NB4 (cell line): ENCODE measurements around the gene RREB1.

Source experiments
- POLR2A ChIP-seq: IDR thresholded peaks from 2 replicates; pipeline ENCODE4 v1.6.1; 2011; ENCODE audit warnings: mild to moderate bottlenecking; ENCODE audit not compliant: insufficient read length; ENCODE audit errors: extremely low read depth
- TF ChIP-seq, protein P1 (sequence below): IDR thresholded peaks from one replicate; pipeline ENCODE4 v1.5.1; 2012; ENCODE audit warnings: low read depth, low read length

DNA sequence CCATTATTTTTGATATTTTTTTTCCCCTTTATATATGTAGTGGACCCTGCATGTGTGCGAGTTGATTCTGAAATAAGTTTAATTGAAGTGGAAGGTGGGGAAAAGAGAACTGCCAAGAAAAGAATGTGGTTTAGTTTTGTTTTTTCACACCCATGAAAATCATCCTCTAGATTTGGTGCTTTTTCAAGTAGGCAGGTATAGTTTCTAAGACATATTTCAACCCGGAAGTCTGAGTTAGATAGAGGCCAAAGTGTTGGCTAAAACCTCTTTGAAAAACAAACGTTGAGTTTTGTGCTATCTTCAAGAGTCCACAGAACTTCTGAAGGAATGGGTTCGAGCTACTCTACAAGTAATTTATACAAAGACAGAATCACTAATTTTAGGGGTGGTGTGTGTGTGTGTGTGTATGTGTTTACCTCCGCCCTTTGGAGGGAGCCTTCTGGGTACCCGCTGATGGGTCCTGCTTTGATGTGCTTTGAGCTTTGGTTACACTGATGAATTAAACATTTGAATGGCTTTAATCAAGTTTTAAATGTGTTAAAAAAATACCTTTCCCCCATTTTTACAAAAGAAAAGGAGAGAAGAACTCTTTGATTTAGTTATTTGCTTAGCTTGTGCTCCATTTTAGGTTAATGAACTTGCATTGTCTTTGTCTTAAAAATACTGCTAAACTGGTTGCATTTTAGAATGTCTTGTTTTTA lies 2.5 kb downstream of the RREB1 start:
- TF ChIP-seq, protein P1, sequence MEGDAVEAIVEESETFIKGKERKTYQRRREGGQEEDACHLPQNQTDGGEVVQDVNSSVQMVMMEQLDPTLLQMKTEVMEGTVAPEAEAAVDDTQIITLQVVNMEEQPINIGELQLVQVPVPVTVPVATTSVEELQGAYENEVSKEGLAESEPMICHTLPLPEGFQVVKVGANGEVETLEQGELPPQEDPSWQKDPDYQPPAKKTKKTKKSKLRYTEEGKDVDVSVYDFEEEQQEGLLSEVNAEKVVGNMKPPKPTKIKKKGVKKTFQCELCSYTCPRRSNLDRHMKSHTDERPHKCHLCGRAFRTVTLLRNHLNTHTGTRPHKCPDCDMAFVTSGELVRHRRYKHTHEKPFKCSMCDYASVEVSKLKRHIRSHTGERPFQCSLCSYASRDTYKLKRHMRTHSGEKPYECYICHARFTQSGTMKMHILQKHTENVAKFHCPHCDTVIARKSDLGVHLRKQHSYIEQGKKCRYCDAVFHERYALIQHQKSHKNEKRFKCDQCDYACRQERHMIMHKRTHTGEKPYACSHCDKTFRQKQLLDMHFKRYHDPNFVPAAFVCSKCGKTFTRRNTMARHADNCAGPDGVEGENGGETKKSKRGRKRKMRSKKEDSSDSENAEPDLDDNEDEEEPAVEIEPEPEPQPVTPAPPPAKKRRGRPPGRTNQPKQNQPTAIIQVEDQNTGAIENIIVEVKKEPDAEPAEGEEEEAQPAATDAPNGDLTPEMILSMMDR, result no peak
- no peak for TF ChIP-seq POLR2A
